H1 (cell line): ENCODE data around the gene RAPH1. TPM values are rescaled to one million over a fixed set of nuclear protein-coding genes. Genes with fewer than 3 reads are reported as not detected.

Source experiments
- CTCF ChIA-PET: fragments of 300-600 bp; sonication (Branson Sonifier 250); formaldehyde crosslinking; loops from one replicate; lab custom pipeline; 2021; ENCODE audit not compliant: partially characterized antibody; lab: Charles Lee
- POLR2A ChIA-PET: fragments of 300-600 bp; sonication (Branson Sonifier 250); formaldehyde crosslinking; loops from one replicate; lab custom pipeline; 2021; ENCODE audit warnings: inconsistent platforms; ENCODE audit not compliant: partially characterized antibody; lab: Charles Lee
- DNase-seq, 2 experiments: peaks; one replicate each; pipeline versions ENCODE4 v3.0.0 to v3.0.0-alpha.2; 2010 to 2022; ENCODE audit warnings: low spot score in 2 of 2, low read depth in 1 of 2, mixed read lengths in 1 of 2
- FAIRE-seq: peaks from 2 replicates; lab custom pipeline; 2011; peaks lifted over from hg19 to GRCh38; lab: Jason Lieb, UNC
- H2AFZ ChIP-seq: 2 replicates; pipeline ENCODE4 v1.8.1; 2012; ENCODE audit warnings: low read length, inconsistent platforms
- H2AK5ac ChIP-seq: 2 replicates; pipeline ENCODE4 v1.6.1; 2013; ENCODE audit warnings: low read depth, low read length
- H2BK120ac ChIP-seq: replicated peaks from 2 replicates; pipeline ENCODE3; 2013; ENCODE audit warnings: low read depth, low read length, inconsistent platforms
- H2BK12ac ChIP-seq: 2 replicates; pipeline ENCODE4 v1.6.1; 2013; ENCODE audit warnings: low read depth, low read length
- H2BK15ac ChIP-seq: 2 replicates; pipeline ENCODE4 v1.6.1; 2013; ENCODE audit warnings: low read length
- H2BK20ac ChIP-seq: 2 replicates; pipeline ENCODE4 v1.6.1; 2013; ENCODE audit warnings: low read length
- H2BK5ac ChIP-seq: 2 replicates; pipeline ENCODE4 v1.6.1; 2013; ENCODE audit warnings: low read depth, low read length
- H3K14ac ChIP-seq: 2 replicates; pipeline ENCODE4 v1.6.1; 2013; ENCODE audit warnings: inconsistent platforms; ENCODE audit not compliant: insufficient read length
- H3K18ac ChIP-seq: 2 replicates; pipeline ENCODE4 v1.6.1; 2013; ENCODE audit warnings: low read length; ENCODE audit errors: extremely low read depth
- H3K23ac ChIP-seq: 2 replicates; pipeline ENCODE4 v1.6.1; 2013; ENCODE audit warnings: inconsistent platforms; ENCODE audit not compliant: insufficient read length
- H3K23me2 ChIP-seq: 2 replicates; pipeline ENCODE4 v1.6.1; 2013; ENCODE audit warnings: low read depth, low read length
- H3K27ac ChIP-seq: 2 replicates; pipeline ENCODE4 v1.6.1; 2011; ENCODE audit warnings: low read depth, low read length, inconsistent platforms
- H3K27me3 ChIP-seq, 4 experiments: replicated peaks in 1 of 4; 1 replicate in 1 of 4; 2 replicates in 3 of 4; pipeline versions ENCODE4 v1.6.1 to v1.8.1; 2011 to 2013; ENCODE audit warnings: low read length in 3 of 4, mild to moderate bottlenecking in 3 of 4, inconsistent platforms in 2 of 4, mixed read lengths in 2 of 4, moderate library complexity in 1 of 4; ENCODE audit not compliant: control insufficient read depth in 3 of 4, insufficient read depth in 3 of 4; ENCODE audit errors: extremely low read depth in 1 of 4
- H3K36me3 ChIP-seq, 4 experiments: 2 replicates each; pipeline versions ENCODE4 v1.6.1 to v1.8.1; 2011 to 2013; ENCODE audit warnings: mild to moderate bottlenecking in 4 of 4, low read length in 3 of 4, moderate library complexity in 2 of 4, control low read depth in 1 of 4, inconsistent platforms in 1 of 4; ENCODE audit not compliant: insufficient read depth in 4 of 4, control insufficient read depth in 2 of 4
- H3K4ac ChIP-seq: replicated peaks from 2 replicates; pipeline ENCODE3; 2013; ENCODE audit warnings: low read length, low read depth, mixed read lengths, inconsistent platforms; ENCODE audit not compliant: insufficient read length
- H3K4me1 ChIP-seq, 4 experiments: replicated peaks in 1 of 4; 1 replicate in 1 of 4; 2 replicates in 3 of 4; pipeline versions ENCODE4 v1.6.1 to v1.8.1; 2011 to 2013; ENCODE audit warnings: low read length in 3 of 4, inconsistent platforms in 2 of 4, mixed read lengths in 1 of 4; ENCODE audit not compliant: insufficient read depth in 4 of 4, control insufficient read depth in 3 of 4
- H3K4me2 ChIP-seq, 2 experiments: 2 replicates each; pipeline versions ENCODE4 v1.6.1 to v1.8.1; 2011 to 2013; ENCODE audit warnings: low read depth in 2 of 2, low read length in 2 of 2, control low read depth in 1 of 2, inconsistent platforms in 1 of 2, mild to moderate bottlenecking in 1 of 2; ENCODE audit not compliant: insufficient read depth in 1 of 2
- H3K4me3 ChIP-seq, 4 experiments: fragments of 200-600, 300-600 bp in 1 of 4; sonication (generic), shearing (Covaris generic), sonication (Bioruptor Twin) in 1 of 4; 2 replicates each; pipeline versions ENCODE4 v1.5.1 to v1.8.1; 2011 to 2016; ENCODE audit warnings: low read length in 4 of 4, low read depth in 3 of 4, control low read depth in 2 of 4, inconsistent platforms in 2 of 4, mild to moderate bottlenecking in 2 of 4, mixed read lengths in 1 of 4, moderate library complexity in 1 of 4; ENCODE audit not compliant: insufficient read depth in 2 of 4; ENCODE audit errors: extremely low read depth in 1 of 4
- H3K56ac ChIP-seq: replicated peaks from 2 replicates; pipeline ENCODE3; 2013; ENCODE audit warnings: low read depth, mild to moderate bottlenecking, mixed read lengths, low read length, inconsistent platforms; ENCODE audit not compliant: insufficient read length
- H3K79me1 ChIP-seq: 2 replicates; pipeline ENCODE4 v1.6.1; 2013; ENCODE audit warnings: low read depth, low read length, control low read depth
- H3K79me2 ChIP-seq, 2 experiments: 2 replicates each; pipeline versions ENCODE4 v1.6.1 to v1.8.1; 2012 to 2013; ENCODE audit warnings: low read length in 2 of 2, mild to moderate bottlenecking in 2 of 2, inconsistent platforms in 1 of 2; ENCODE audit not compliant: insufficient read depth in 2 of 2, control insufficient read depth in 1 of 2
- H3K9ac ChIP-seq, 4 experiments: replicated peaks in 1 of 4; 1 replicate in 1 of 4; 2 replicates in 3 of 4; pipeline versions ENCODE4 v1.6.1 to v1.8.1; 2011 to 2013; ENCODE audit warnings: low read depth in 3 of 4, low read length in 3 of 4, control low read depth in 2 of 4, mild to moderate bottlenecking in 2 of 4, moderate library complexity in 2 of 4, inconsistent platforms in 1 of 4; ENCODE audit errors: extremely low read depth in 1 of 4
- H3K9me3 ChIP-seq, 2 experiments: 2 replicates each; pipeline versions ENCODE4 v1.6.1 to v1.8.1; 2012 to 2013; ENCODE audit warnings: mild to moderate bottlenecking in 2 of 2, moderate library complexity in 2 of 2, control low read depth in 1 of 2, inconsistent platforms in 1 of 2, low read depth in 1 of 2, low read length in 1 of 2, mixed read lengths in 1 of 2; ENCODE audit not compliant: insufficient read depth in 2 of 2
- H4K20me1 ChIP-seq, 2 experiments: replicated peaks in 1 of 2; 2 replicates each; pipeline versions ENCODE3 to v1.8.1; 2011 to 2013; ENCODE audit warnings: inconsistent platforms in 2 of 2, low read length in 2 of 2, mild to moderate bottlenecking in 1 of 2; ENCODE audit not compliant: insufficient read depth in 2 of 2, control insufficient read depth in 1 of 2
- H4K5ac ChIP-seq: 2 replicates; pipeline ENCODE4 v1.6.1; 2013; ENCODE audit warnings: low read length, low read depth, mixed read lengths, inconsistent platforms; ENCODE audit not compliant: insufficient read length
- H4K8ac ChIP-seq: 2 replicates; pipeline ENCODE4 v1.8.0; 2013; ENCODE audit warnings: mild to moderate bottlenecking, moderate library complexity, low read length, inconsistent platforms; ENCODE audit not compliant: insufficient read depth; ENCODE audit errors: extremely low read depth
- H4K91ac ChIP-seq: replicated peaks from 2 replicates; pipeline ENCODE3; 2013; ENCODE audit warnings: low read length, mixed read lengths, inconsistent platforms; ENCODE audit not compliant: insufficient read length
- CEBPB ChIP-seq: IDR thresholded peaks from 2 replicates; pipeline ENCODE4 v1.6.1; 2012; ENCODE audit warnings: low read depth, low read length
- JUND ChIP-seq: IDR thresholded peaks from 2 replicates; pipeline ENCODE4 v1.6.1; 2011; ENCODE audit warnings: mild to moderate bottlenecking, improper control_type of control experiment, low read length
- RXRA ChIP-seq: IDR thresholded peaks from 2 replicates; pipeline ENCODE4 v1.6.1; 2011; ENCODE audit warnings: low read depth, mild to moderate bottlenecking, low read length, moderate library complexity; ENCODE audit not compliant: insufficient read depth
- SP1 ChIP-seq: IDR thresholded peaks from 2 replicates; pipeline ENCODE4 v1.6.1; 2011; ENCODE audit warnings: low read depth, low read length
- SP4 ChIP-seq: IDR thresholded peaks from 2 replicates; pipeline ENCODE4 v1.6.1; 2012; ENCODE audit warnings: low read length, inconsistent platforms
- TBP ChIP-seq: IDR thresholded peaks from 2 replicates; pipeline ENCODE4 v1.6.1; 2011; ENCODE audit warnings: low read depth, low read length, improper control_type of control experiment
- ZNF274 ChIP-seq: IDR thresholded peaks from 2 replicates; pipeline ENCODE4 v1.7.0; 2012; ENCODE audit warnings: low read length, borderline replicate concordance; ENCODE audit errors: extremely low read depth
- WGBS, 2 experiments: shearing (Covaris generic) in 1 of 2; methylation state at CpG; one replicate each; pipeline versions ENCODE4 v1.1.6 to v1.1.7; 2013 to 2015; ENCODE audit warnings: low lambda C conversion rate in 2 of 2, mixed read lengths in 2 of 2, inconsistent platforms in 1 of 2, low coverage in 1 of 2, missing lambda C conversion rate in 1 of 2; ENCODE audit not compliant: insufficient replicate concordance in 2 of 2, insufficient coverage in 1 of 2, insufficient read length in 1 of 2; ENCODE audit errors: extremely low coverage in 1 of 2, missing lambda C conversion rate in 1 of 2; 5-methylcytosine and 5-hydroxymethylcytosine counted together
- polyA plus RNA-seq, 7 experiments: library from polyadenylated mRNA; depleted of rRNA in 3 of 7; stranded (reverse) in 5 of 7; unstranded in 2 of 7; fragments of >200 nt in 5 of 7; fragments of 200-250 nt in 2 of 7; gene quantifications; 1 replicate in 5 of 7; 2 replicates in 1 of 7; 4 replicates in 1 of 7; pipeline versions ENCODE4 v1.2.1 to v1.2.3, GENCODE V29; 2011 to 2013; ENCODE audit warnings: missing spikeins in 2 of 7, mixed read lengths in 2 of 7
- total RNA-seq: library from RNA; stranded (reverse); fragmentation: NEBNext Ultra II Directional; extraction: Animal tissue kit (Norgen Biotek cat#: 25700); gene quantifications from 2 replicates; pipeline ENCODE4 v1.2.1, GENCODE V29; 2021

RAPH1 gene
- total and polyA plus RNA-seq, 2 of the 8 experiments (the other 6 are each of a cell fraction or from before 2014, with no cell fraction given) = 3.8 to 27.4 TPM

GRCh38 chr2:203500297-203500696 is 34.8 kb downstream of the RAPH1 start:
- Histone ChIP-seq H2BK120ac (no peak overlapping the region), H4K91ac (no peak overlapping the region), H2AFZ (no peak overlapping the region), H3K56ac (no peak overlapping the region), H3K14ac (no peak overlapping the region), H2BK15ac (no peak overlapping the region), H3K4me1 (no peaks in the 10 kb centered on the region), H2BK20ac (no peak overlapping the region), H3K79me2 (peaks cover 0 to 28% of the 10 kb centered on the region in 2 experiments; a peak in 2 of 4 replicates), H3K9me3 (peaks cover 4 to 6% of the 10 kb centered on the region in 2 experiments; a peak in 1 of 4 replicates), H3K4me3 (no peak overlapping the region), H3K4ac (no peak overlapping the region), H3K36me3 (peaks cover 0 to 3% (median 0%) of the 10 kb centered on the region in 4 experiments; a peak in 2 of 8 replicates), H4K8ac (no peak overlapping the region), H4K20me1 (peaks cover 0 to 2% of the 10 kb centered on the region in 2 experiments), H3K23ac (no peak overlapping the region), H3K18ac (no peak overlapping the region), H2BK12ac (no peak overlapping the region), H3K4me2 (no peak overlapping the region), H2AK5ac (no peak overlapping the region), H3K79me1 (no peaks in the 10 kb centered on the region; the same call in 1 of the 2 replicates), H3K27me3 (no peaks in the 10 kb centered on the region), H3K27ac (no peak overlapping the region)
- DNase-seq (no peak), FAIRE-seq (no peak)
- CTCF ChIA-PET = interaction anchor here (0.6 kb wide), 1 partner anchor 83 kb away, joined by 3 read pairs; no protein-coding TSS in a partner anchor
- TF ChIP-seq SP4 = no peak
- no peak for TF ChIP-seq SP1
- no peak for TF ChIP-seq CEBPB
- no peak for TF ChIP-seq ZNF274
- no peak for TF ChIP-seq TBP
- TF ChIP-seq RXRA = no peak
- no peak for TF ChIP-seq JUND
- TF ChIP-seq, all 59 proteins: peak for 0
- WGBS, 2 experiments = 89% methylated on average over 2 of the region's 2 CpGs; no CpG with 5 or more reads in 1 of the 2 experiments
- no peak overlapping the region for H4K5ac ChIP-seq
- H3K23me2 ChIP-seq = no peaks in the 10 kb centered on the region
- POLR2A ChIA-PET = no interaction called here
- H3K9ac ChIP-seq = no peak overlapping the region
- no peak overlapping the region for H2BK5ac ChIP-seq
